SK-MEL-5 (cell line): ENCODE measurements around the gene A3GALT2. TPM values are rescaled to one million over a fixed set of nuclear protein-coding genes. Genes with fewer than 3 reads are reported as not detected.

Experiments
- DNase-seq: peaks from one replicate; pipeline ENCODE4 v3.0.0-alpha.2; 2016; ENCODE audit warnings: low read depth, low spot score
- in situ Hi-C: cut with HindIII; loops from 2 replicates; pipeline ENCODE4 v1.10.0; 2016; ENCODE audit warnings: low sequenced_read_pairs, high pct_unique_total_duplicates, low pct_unique_long_range_greater_than_20kb
- small RNA-seq, 2 experiments: library from RNA; depleted of rRNA; stranded (forward); fragments of <200 nt; gene quantifications; one replicate each; pipeline ENCODE3, GENCODE V24; 2014
- total RNA-seq: library from RNA; depleted of rRNA; stranded (reverse); fragments of >200 nt; shearing (Covaris generic); gene quantifications from 2 replicates; pipeline ENCODE4 v1.2.3, GENCODE V29; 2014; rRNA removed

Gene A3GALT2
- total RNA-seq, 1 experiment from 2014 or later: not detected

DNA sequence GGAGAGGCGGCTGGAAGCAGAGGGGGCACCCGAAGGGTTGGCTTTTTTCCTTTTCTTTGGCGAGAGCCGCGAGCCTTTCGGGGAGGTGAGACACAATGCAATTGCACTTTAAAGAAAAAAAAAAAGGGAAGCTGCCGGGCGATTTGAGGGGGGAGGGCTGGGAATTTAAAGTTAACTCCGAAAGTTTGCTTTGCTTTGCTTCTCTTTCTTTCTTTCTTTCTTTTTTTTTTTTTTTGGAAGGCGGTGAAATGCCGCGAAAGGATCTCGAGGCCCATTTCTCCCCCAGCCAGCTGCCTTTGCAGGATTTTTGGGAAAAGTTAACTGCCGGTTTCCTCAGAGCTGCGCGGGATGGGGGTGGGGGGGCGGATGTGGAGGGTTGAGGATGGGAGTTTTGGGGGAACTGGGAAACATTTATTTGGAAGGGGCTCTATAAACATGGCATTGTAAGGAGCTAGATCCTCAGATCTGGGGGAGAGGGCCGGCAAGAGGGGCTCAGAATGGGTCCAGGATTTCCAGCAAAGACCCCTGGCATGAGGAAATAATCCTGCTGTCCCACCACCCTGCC is 63.6 kb downstream of the A3GALT2 start:
- DNase-seq: no peak
- in situ Hi-C loops: no loop called here

Small RNA genes lying within 50 kb of the gene (small RNA-seq; reads per million reads assigned to genes)
- 0.02 to 0.24 reads per million in 2 experiments for gene RN7SKP16

Other genes with a start within 250 kb of the A3GALT2 start
- gene AZIN2, start 239.9 kb downstream of the A3GALT2 start, total RNA-seq: 5.9 and 8.2 TPM in 2 replicates
- 13.5 and 14.4 TPM in 2 replicates for gene TRIM62, start 139.1 kb downstream of the A3GALT2 start, total RNA-seq
- gene ZNF362, start 64.6 kb downstream of the A3GALT2 start, total RNA-seq: 12.4 and 17.8 TPM in 2 replicates
- gene PHC2, start 110.0 kb upstream of the A3GALT2 start, total RNA-seq: 61.2 and 61.7 TPM in 2 replicates
- gene ZSCAN20, start 151.5 kb upstream of the A3GALT2 start, total RNA-seq: 4.9 and 5.1 TPM in 2 replicates